H1 (cell line): Measurements from ENCODE around the gene CLIP3. TPM values are rescaled to one million over a fixed set of nuclear protein-coding genes. Genes with fewer than 3 reads are reported as not detected.

ENCODE experiments used
- CTBP2 ChIP-seq: IDR thresholded peaks from 2 replicates; pipeline ENCODE4 v1.7.0; 2011; ENCODE audit warnings: borderline replicate concordance, mild to moderate bottlenecking, moderate library complexity, mixed read lengths, low read length; ENCODE audit not compliant: insufficient read depth, insufficient read length
- JUND ChIP-seq: IDR thresholded peaks from 2 replicates; pipeline ENCODE4 v1.6.1; 2011; ENCODE audit warnings: mild to moderate bottlenecking, improper control_type of control experiment, low read length
- KDM1A ChIP-seq: fragments of 200-600, 300-600 bp; sonication (generic); IDR thresholded peaks from 2 replicates; pipeline ENCODE4 v1.7.1; 2016; ENCODE audit warnings: mild to moderate bottlenecking, low read length, borderline replicate concordance
- PHF8 ChIP-seq: fragments of 200-600 bp; sonication (generic); conservative IDR thresholded peaks from 2 replicates; pipeline ENCODE4 v1.7.1; 2012; ENCODE audit warnings: low read depth, mild to moderate bottlenecking, inconsistent platforms, low read length, moderate library complexity
- TCF12 ChIP-seq: IDR thresholded peaks from 2 replicates; pipeline ENCODE4 v1.6.1; 2011; ENCODE audit warnings: low read depth, mild to moderate bottlenecking, low read length
- polyA plus RNA-seq, 7 experiments: library from polyadenylated mRNA; depleted of rRNA in 3 of 7; stranded (reverse) in 5 of 7; unstranded in 2 of 7; fragments of >200 nt in 5 of 7; fragments of 200-250 nt in 2 of 7; gene quantifications; 1 replicate in 5 of 7; 2 replicates in 1 of 7; 4 replicates in 1 of 7; pipeline versions ENCODE4 v1.2.1 to v1.2.3, GENCODE V29; 2011 to 2013; ENCODE audit warnings: missing spikeins in 2 of 7, mixed read lengths in 2 of 7
- total RNA-seq: library from RNA; stranded (reverse); fragmentation: NEBNext Ultra II Directional; extraction: Animal tissue kit (Norgen Biotek cat#: 25700); gene quantifications from 2 replicates; pipeline ENCODE4 v1.2.1, GENCODE V29; 2021
- TF ChIP-seq, protein P1 (sequence below): fragments of 300-600 bp; sonication (generic); IDR thresholded peaks from 2 replicates; pipeline ENCODE4 v1.7.1; 2012; ENCODE audit warnings: low read length, moderate library complexity, mild to moderate bottlenecking, inconsistent platforms; ENCODE audit not compliant: insufficient replicate concordance

CLIP3 gene
- total and polyA plus RNA-seq, 2 of the 8 experiments (the other 6 are each of a cell fraction or from before 2014, with no cell fraction given) = 5.9 to 21.7 TPM

DNA sequence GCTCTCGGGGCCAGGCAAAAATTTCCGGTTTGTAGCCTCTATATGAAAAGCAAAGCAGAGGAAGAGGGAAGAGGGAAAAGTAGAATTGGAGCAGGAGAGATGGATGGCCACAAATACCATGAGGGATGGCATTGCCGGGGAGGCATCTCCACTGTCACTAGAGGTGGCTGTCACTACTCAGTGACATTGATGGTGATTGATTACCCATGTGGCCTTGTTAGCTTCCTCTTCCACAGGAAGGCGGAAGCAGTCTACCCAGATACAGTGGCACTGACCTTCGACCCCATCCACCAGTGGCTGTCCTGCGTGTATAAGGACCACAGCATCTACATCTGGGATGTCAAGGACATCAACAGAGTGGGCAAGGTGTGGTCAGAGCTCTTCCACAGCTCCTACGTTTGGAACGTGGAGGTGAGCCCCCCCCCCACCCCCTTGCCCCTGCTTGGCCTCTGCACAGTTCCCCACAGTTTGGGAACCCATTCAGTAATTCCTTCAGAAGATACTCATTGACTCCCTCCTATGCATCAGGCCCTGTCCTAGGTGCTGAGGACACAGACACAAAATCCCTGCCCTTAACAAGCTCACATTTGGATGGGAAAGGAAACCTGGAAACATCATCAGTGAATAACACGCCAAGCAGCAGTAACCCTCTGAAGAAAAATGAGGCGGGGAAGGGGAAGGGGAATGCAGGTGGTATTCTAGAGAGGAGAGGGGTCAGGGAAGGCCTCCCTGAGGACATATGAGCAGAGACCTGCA, 40.6 kb upstream of the CLIP3 start (continued):
- TF ChIP-seq, protein P1, sequence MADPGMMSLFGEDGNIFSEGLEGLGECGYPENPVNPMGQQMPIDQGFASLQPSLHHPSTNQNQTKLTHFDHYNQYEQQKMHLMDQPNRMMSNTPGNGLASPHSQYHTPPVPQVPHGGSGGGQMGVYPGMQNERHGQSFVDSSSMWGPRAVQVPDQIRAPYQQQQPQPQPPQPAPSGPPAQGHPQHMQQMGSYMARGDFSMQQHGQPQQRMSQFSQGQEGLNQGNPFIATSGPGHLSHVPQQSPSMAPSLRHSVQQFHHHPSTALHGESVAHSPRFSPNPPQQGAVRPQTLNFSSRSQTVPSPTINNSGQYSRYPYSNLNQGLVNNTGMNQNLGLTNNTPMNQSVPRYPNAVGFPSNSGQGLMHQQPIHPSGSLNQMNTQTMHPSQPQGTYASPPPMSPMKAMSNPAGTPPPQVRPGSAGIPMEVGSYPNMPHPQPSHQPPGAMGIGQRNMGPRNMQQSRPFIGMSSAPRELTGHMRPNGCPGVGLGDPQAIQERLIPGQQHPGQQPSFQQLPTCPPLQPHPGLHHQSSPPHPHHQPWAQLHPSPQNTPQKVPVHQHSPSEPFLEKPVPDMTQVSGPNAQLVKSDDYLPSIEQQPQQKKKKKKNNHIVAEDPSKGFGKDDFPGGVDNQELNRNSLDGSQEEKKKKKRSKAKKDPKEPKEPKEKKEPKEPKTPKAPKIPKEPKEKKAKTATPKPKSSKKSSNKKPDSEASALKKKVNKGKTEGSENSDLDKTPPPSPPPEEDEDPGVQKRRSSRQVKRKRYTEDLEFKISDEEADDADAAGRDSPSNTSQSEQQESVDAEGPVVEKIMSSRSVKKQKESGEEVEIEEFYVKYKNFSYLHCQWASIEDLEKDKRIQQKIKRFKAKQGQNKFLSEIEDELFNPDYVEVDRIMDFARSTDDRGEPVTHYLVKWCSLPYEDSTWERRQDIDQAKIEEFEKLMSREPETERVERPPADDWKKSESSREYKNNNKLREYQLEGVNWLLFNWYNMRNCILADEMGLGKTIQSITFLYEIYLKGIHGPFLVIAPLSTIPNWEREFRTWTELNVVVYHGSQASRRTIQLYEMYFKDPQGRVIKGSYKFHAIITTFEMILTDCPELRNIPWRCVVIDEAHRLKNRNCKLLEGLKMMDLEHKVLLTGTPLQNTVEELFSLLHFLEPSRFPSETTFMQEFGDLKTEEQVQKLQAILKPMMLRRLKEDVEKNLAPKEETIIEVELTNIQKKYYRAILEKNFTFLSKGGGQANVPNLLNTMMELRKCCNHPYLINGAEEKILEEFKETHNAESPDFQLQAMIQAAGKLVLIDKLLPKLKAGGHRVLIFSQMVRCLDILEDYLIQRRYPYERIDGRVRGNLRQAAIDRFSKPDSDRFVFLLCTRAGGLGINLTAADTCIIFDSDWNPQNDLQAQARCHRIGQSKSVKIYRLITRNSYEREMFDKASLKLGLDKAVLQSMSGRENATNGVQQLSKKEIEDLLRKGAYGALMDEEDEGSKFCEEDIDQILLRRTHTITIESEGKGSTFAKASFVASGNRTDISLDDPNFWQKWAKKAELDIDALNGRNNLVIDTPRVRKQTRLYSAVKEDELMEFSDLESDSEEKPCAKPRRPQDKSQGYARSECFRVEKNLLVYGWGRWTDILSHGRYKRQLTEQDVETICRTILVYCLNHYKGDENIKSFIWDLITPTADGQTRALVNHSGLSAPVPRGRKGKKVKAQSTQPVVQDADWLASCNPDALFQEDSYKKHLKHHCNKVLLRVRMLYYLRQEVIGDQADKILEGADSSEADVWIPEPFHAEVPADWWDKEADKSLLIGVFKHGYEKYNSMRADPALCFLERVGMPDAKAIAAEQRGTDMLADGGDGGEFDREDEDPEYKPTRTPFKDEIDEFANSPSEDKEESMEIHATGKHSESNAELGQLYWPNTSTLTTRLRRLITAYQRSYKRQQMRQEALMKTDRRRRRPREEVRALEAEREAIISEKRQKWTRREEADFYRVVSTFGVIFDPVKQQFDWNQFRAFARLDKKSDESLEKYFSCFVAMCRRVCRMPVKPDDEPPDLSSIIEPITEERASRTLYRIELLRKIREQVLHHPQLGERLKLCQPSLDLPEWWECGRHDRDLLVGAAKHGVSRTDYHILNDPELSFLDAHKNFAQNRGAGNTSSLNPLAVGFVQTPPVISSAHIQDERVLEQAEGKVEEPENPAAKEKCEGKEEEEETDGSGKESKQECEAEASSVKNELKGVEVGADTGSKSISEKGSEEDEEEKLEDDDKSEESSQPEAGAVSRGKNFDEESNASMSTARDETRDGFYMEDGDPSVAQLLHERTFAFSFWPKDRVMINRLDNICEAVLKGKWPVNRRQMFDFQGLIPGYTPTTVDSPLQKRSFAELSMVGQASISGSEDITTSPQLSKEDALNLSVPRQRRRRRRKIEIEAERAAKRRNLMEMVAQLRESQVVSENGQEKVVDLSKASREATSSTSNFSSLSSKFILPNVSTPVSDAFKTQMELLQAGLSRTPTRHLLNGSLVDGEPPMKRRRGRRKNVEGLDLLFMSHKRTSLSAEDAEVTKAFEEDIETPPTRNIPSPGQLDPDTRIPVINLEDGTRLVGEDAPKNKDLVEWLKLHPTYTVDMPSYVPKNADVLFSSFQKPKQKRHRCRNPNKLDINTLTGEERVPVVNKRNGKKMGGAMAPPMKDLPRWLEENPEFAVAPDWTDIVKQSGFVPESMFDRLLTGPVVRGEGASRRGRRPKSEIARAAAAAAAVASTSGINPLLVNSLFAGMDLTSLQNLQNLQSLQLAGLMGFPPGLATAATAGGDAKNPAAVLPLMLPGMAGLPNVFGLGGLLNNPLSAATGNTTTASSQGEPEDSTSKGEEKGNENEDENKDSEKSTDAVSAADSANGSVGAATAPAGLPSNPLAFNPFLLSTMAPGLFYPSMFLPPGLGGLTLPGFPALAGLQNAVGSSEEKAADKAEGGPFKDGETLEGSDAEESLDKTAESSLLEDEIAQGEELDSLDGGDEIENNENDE = no peak
- no peak for TF ChIP-seq TCF12
- no peak for TF ChIP-seq PHF8
- no peak for TF ChIP-seq CTBP2
- no peak for TF ChIP-seq JUND
- no peak for TF ChIP-seq KDM1A
